GDM1 (cell line): ENCODE measurements around the gene G2E3.

Experiments
- DNase-seq: peaks from one replicate; lab custom pipeline; 2025; lab: John Stamatoyannopoulos, UW

Gene G2E3

GRCh38 chr14:30655658-30656057, 96.7 kb downstream of the G2E3 start:
- DNase-seq, result no peak

GRCh38 chr14:30656190-30656632, 97.3 kb downstream of the G2E3 start:
- DNase-seq, result no peak

GRCh38 chr14:30657050-30657449, 98.1 kb downstream of the G2E3 start:
- no peak for DNase-seq

GRCh38 chr14:30657606-30658163, 98.7 kb downstream of the G2E3 start:
- no peak for DNase-seq

- DNase-seq, result no peak
Measured at GRCh38 chr14:30658645-30659044, 99.7 kb downstream of the G2E3 start.

- DNase-seq, result no peak
Measured at GRCh38 chr14:30669594-30669993, 110.6 kb downstream of the G2E3 start.
